Immature natural killer cell (primary cell): ENCODE results near the gene SLC8A3. TPM values are rescaled to one million over a fixed set of nuclear protein-coding genes. Genes with fewer than 3 reads are reported as not detected.

Source experiments
- DNase-seq, 3 donors: peaks; one replicate each; pipeline ENCODE4 v3.0.0; 2022; ENCODE audit warnings: mixed read lengths in 1 of 3
- H3K27ac Mint-ChIP-seq, 6 donors: one replicate each; pipeline ENCODE4 v1.8.0; 2020; ENCODE audit warnings: mixed read lengths in 6 of 6, mild to moderate bottlenecking in 5 of 6, inconsistent platforms in 4 of 6, moderate library complexity in 3 of 6
- H3K27me3 Mint-ChIP-seq, 3 donors: one replicate each; pipeline ENCODE4 v1.8.0; 2020 to 2021; ENCODE audit warnings: low read depth in 3 of 3, mild to moderate bottlenecking in 3 of 3, mixed read lengths in 3 of 3, moderate library complexity in 3 of 3, inconsistent platforms in 1 of 3
- H3K36me3 Mint-ChIP-seq, 3 donors: one replicate each; pipeline ENCODE4 v1.8.0; 2020; ENCODE audit warnings: mixed read lengths in 3 of 3, inconsistent platforms in 2 of 3, mild to moderate bottlenecking in 2 of 3
- H3K4me1 Mint-ChIP-seq, 2 donors: one replicate each; pipeline ENCODE4 v1.8.0; 2020; ENCODE audit warnings: inconsistent platforms in 2 of 2, mild to moderate bottlenecking in 2 of 2, mixed read lengths in 2 of 2, moderate library complexity in 1 of 2
- H3K4me3 Mint-ChIP-seq, 5 donors: one replicate each; pipeline ENCODE4 v1.8.0; 2020; ENCODE audit warnings: mild to moderate bottlenecking in 5 of 5, mixed read lengths in 5 of 5, inconsistent platforms in 3 of 5, moderate library complexity in 3 of 5
- H3K9me3 Mint-ChIP-seq, 6 donors: one replicate each; pipeline ENCODE4 v1.8.0; 2020; ENCODE audit warnings: mild to moderate bottlenecking in 6 of 6, mixed read lengths in 6 of 6, inconsistent platforms in 4 of 6, moderate library complexity in 3 of 6
- polyA plus RNA-seq, 3 donors: library from polyadenylated mRNA; unstranded; fragments of 300-500 nt; fragmentation: Illumina TruSeq; gene quantifications; one replicate each; pipeline ENCODE4 v1.2.3, GENCODE V29; 2021

Gene SLC8A3
- polyA plus RNA-seq, 3 donors from 2014 or later, result 0.21 TPM; not detected in 2

GRCh38 chr14:70057519-70058136 is 131.1 kb downstream of the SLC8A3 start:
- no peak for DNase-seq
- peaks cover 0 to 1% (median 0%) of the 10 kb centered on the region in 6 donors for H3K9me3 Mint-ChIP-seq
- no peaks in the 10 kb centered on the region for H3K36me3 Mint-ChIP-seq
- H3K27ac Mint-ChIP-seq, result peak overlapping the region in 1 of 6 donors; percentile 9
- no peak overlapping the region for H3K4me3 Mint-ChIP-seq
- peaks cover 2 to 3% of the 10 kb centered on the region in 2 donors for H3K4me1 Mint-ChIP-seq
- peaks cover 5 to 9% (median 6%) of the 10 kb centered on the region in 3 donors for H3K27me3 Mint-ChIP-seq

DNA sequence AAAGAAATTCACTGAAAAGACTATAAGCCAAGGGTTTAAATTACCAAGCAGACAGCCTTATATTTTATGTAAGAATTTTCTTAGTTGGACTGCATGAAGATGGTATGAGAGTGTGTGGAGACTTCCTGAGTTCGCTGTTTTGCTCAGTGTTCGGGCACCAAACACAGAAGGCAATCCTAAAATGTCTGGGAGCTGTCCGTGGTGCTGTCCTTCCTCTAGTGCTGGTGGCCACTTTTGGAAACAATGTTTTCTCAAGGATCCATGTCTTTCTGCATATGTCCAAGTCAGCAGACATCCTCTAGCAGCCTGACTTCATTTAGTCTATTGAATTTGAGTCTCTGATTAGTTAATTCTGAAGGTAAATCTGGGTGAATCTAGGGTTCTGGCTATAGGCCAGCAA is 135.8 kb downstream of the SLC8A3 start:
- H3K27ac Mint-ChIP-seq, result no peak overlapping the region
- no peak overlapping the region for H3K4me3 Mint-ChIP-seq
- H3K4me1 Mint-ChIP-seq, result peaks cover 8 to 12% of the 10 kb centered on the region in 2 donors
- peaks cover 0 to 1% (median 0%) of the 10 kb centered on the region in 6 donors for H3K9me3 Mint-ChIP-seq
- no peak for DNase-seq
- H3K27me3 Mint-ChIP-seq, result peaks cover 6 to 11% (median 7%) of the 10 kb centered on the region in 3 donors
- H3K36me3 Mint-ChIP-seq, result no peaks in the 10 kb centered on the region

DNA sequence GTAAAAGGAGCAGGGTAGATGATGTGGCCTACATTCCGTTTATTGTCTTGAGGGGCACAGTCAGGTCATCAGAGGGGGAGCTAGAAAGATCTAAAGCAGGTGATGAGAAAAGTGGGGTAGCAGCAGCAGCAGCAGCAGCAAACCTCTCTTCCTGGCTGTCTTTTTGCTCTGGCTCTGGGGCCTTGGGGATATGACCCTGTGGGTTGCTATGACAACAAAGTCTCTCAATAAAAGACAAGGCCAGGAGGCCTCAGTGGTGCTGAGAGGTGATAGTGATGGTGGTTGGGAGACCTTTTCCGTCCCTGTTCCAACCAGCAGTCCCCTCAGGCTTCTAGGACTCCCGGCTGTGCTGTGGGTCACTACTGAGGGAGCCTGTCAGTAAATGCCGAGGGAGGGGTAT is 138.6 kb downstream of the SLC8A3 start:
- Mint-ChIP-seq H3K4me3 (no peak overlapping the region), H3K36me3 (no peaks in the 10 kb centered on the region)

GRCh38 chr14:70049605-70050004 is 139.1 kb downstream of the SLC8A3 start:
- Mint-ChIP-seq H3K27me3 (peaks cover 6 to 11% (median 7%) of the 10 kb centered on the region in 3 donors), H3K27ac (no peak overlapping the region)

More for the DNA sequence above, 138.6 kb downstream of the SLC8A3 start:
- H3K27me3 Mint-ChIP-seq, result peaks cover 5 to 11% (median 6%) of the 10 kb centered on the region in 3 donors
- H3K27ac Mint-ChIP-seq, result no peak overlapping the region
- no peaks in the 10 kb centered on the region for H3K9me3 Mint-ChIP-seq
- peaks cover 8 to 12% of the 10 kb centered on the region in 2 donors for H3K4me1 Mint-ChIP-seq
- DNase-seq, result no peak

GRCh38 chr14:70048313-70048654 is 140.5 kb downstream of the SLC8A3 start:
- Mint-ChIP-seq H3K4me1 (peaks cover 8 to 12% of the 10 kb centered on the region in 2 donors), H3K4me3 (no peak overlapping the region), H3K27ac (no peak overlapping the region), H3K27me3 (peaks cover 5 to 9% (median 7%) of the 10 kb centered on the region in 3 donors), H3K36me3 (no peaks in the 10 kb centered on the region), H3K9me3 (no peaks in the 10 kb centered on the region)
- no peak for DNase-seq

More at GRCh38 chr14:70049605-70050004, 139.1 kb downstream of the SLC8A3 start:
- Mint-ChIP-seq H3K36me3 (no peaks in the 10 kb centered on the region), H3K4me1 (peaks cover 8 to 12% of the 10 kb centered on the region in 2 donors), H3K9me3 (no peaks in the 10 kb centered on the region), H3K4me3 (no peak overlapping the region)
- DNase-seq, result no peak

DNA sequence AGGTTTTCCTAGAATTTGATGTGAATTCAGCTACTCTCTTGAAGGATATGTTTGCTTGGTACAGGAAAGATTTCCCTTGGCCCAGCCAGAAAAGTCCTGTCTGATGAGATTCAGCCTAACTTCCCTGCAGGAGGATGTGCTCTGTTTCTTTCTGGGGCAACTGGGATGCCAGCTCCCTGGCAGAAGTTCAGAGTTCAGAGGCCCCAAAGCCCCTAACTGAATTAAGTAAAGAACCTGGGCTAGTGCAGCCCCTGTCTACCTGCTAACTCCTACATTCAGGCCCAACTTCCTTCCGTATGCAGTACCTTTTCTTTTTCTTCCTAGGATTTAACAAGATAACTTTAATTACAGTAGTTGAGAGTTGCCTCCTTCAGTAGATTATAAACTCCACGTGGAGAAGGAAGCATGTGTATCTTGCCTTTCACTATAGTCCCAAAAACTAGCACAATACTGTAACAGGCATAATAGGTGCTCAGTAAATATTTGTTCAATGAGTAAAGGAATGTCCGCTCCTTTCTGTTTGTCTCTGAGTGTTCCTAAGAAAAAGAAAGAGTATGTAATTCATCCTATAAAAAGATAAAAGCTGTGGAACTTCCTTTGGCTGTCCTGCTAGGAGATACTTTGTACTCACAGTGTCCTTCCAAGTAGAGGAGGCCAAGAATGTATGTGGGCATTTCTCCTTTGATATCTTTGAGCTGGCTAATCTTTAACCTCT is 141.0 kb downstream of the SLC8A3 start:
- no peak for DNase-seq
- Mint-ChIP-seq H3K4me1 (peaks cover 8 to 10% of the 10 kb centered on the region in 2 donors), H3K36me3 (no peaks in the 10 kb centered on the region), H3K27me3 (peaks cover 5 to 9% (median 6%) of the 10 kb centered on the region in 3 donors), H3K9me3 (no peaks in the 10 kb centered on the region), H3K4me3 (no peak overlapping the region), H3K27ac (no peak overlapping the region)

DNA sequence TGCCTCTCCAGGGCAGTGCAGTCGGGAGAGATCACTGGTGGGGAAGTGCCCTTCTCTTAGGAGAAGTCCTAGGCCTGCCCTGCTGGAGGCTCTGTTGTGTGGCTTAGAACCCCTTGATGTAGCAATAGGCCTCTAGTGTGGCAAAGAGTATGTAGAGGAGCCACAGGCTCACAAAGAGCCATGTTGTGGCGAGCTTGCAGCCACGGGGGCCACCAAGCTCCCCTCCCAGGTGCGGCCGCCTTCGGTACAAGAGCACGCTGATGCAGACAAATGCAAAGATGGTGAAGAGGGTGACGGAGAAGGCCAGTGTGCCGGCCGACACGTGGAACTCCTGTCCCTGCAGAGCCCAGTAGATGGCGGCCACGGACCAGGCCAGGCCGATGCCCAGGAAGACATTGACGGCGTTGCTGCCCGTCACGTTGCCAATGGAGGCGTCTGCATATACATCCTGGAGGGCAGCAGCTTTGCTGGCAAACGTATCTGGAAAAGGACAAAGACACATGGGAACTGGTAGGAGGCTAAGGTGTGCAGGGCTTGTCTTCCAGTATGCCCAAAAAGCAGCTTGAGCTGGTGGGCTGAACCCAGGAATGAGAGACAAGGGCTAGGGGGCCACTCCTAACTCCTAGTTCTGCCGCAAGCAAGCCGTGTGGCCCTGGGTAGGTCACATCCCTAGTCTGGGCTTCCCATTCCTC is 142.8 kb downstream of the SLC8A3 start:
- H3K27ac Mint-ChIP-seq, result no peak overlapping the region
- no peak overlapping the region for H3K4me3 Mint-ChIP-seq
- no peaks in the 10 kb centered on the region for H3K9me3 Mint-ChIP-seq
- H3K4me1 Mint-ChIP-seq, result no peaks in the 10 kb centered on the region
- no peak for DNase-seq
- H3K36me3 Mint-ChIP-seq, result no peaks in the 10 kb centered on the region
- H3K27me3 Mint-ChIP-seq, result peaks cover 5 to 9% (median 6%) of the 10 kb centered on the region in 3 donors

GRCh38 chr14:70045310-70045709 is 143.4 kb downstream of the SLC8A3 start:
- Mint-ChIP-seq H3K4me3 (no peak overlapping the region), H3K4me1 (no peaks in the 10 kb centered on the region), H3K27ac (no peak overlapping the region), H3K9me3 (no peaks in the 10 kb centered on the region), H3K27me3 (peaks cover 5 to 9% (median 6%) of the 10 kb centered on the region in 3 donors), H3K36me3 (no peaks in the 10 kb centered on the region)
- no peak for DNase-seq

- H3K36me3 Mint-ChIP-seq, result no peaks in the 10 kb centered on the region
- no peaks in the 10 kb centered on the region for H3K9me3 Mint-ChIP-seq
- no peak overlapping the region for H3K4me3 Mint-ChIP-seq
- no peaks in the 10 kb centered on the region for H3K4me1 Mint-ChIP-seq
- no peak for DNase-seq
- peaks cover 3 to 5% (median 4%) of the 10 kb centered on the region in 3 donors for H3K27me3 Mint-ChIP-seq
- no peak overlapping the region for H3K27ac Mint-ChIP-seq
These were observed 145.8 kb downstream of the SLC8A3 start for GRCh38 chr14:70043001-70043400.

- H3K36me3 Mint-ChIP-seq, result no peaks in the 10 kb centered on the region
- H3K4me3 Mint-ChIP-seq, result no peak overlapping the region
- peaks cover 0 to 4% (median 3%) of the 10 kb centered on the region in 3 donors for H3K27me3 Mint-ChIP-seq
- no peaks in the 10 kb centered on the region for H3K4me1 Mint-ChIP-seq
- H3K27ac Mint-ChIP-seq, result no peak overlapping the region
- DNase-seq, result no peak
- no peaks in the 10 kb centered on the region for H3K9me3 Mint-ChIP-seq
These were observed 152.1 kb downstream of the SLC8A3 start for GRCh38 chr14:70036665-70037064.

- peaks cover 0 to 4% (median 3%) of the 10 kb centered on the region in 3 donors for H3K27me3 Mint-ChIP-seq
- H3K4me1 Mint-ChIP-seq, result no peaks in the 10 kb centered on the region
- H3K9me3 Mint-ChIP-seq, result no peaks in the 10 kb centered on the region
- no peak for DNase-seq
- no peak overlapping the region for H3K4me3 Mint-ChIP-seq
- H3K27ac Mint-ChIP-seq, result no peak overlapping the region
- no peaks in the 10 kb centered on the region for H3K36me3 Mint-ChIP-seq
These were observed 154.5 kb downstream of the SLC8A3 start for GRCh38 chr14:70034257-70034656.

- no peaks in the 10 kb centered on the region for H3K36me3 Mint-ChIP-seq
- H3K4me1 Mint-ChIP-seq, result no peaks in the 10 kb centered on the region
- peaks cover 0 to 4% (median 3%) of the 10 kb centered on the region in 3 donors for H3K27me3 Mint-ChIP-seq
- H3K27ac Mint-ChIP-seq, result no peak overlapping the region
- H3K9me3 Mint-ChIP-seq, result no peaks in the 10 kb centered on the region
- no peak overlapping the region for H3K4me3 Mint-ChIP-seq
- DNase-seq, result no peak
These were observed 155.2 kb downstream of the SLC8A3 start for GRCh38 chr14:70033561-70033960.

- H3K4me3 Mint-ChIP-seq, result no peak overlapping the region
- H3K27me3 Mint-ChIP-seq, result peaks cover 0 to 4% (median 3%) of the 10 kb centered on the region in 3 donors
- no peaks in the 10 kb centered on the region for H3K4me1 Mint-ChIP-seq
- no peaks in the 10 kb centered on the region for H3K36me3 Mint-ChIP-seq
- no peaks in the 10 kb centered on the region for H3K9me3 Mint-ChIP-seq
- DNase-seq, result no peak
- H3K27ac Mint-ChIP-seq, result no peak overlapping the region
These were observed 155.6 kb downstream of the SLC8A3 start for GRCh38 chr14:70033116-70033515.

DNA sequence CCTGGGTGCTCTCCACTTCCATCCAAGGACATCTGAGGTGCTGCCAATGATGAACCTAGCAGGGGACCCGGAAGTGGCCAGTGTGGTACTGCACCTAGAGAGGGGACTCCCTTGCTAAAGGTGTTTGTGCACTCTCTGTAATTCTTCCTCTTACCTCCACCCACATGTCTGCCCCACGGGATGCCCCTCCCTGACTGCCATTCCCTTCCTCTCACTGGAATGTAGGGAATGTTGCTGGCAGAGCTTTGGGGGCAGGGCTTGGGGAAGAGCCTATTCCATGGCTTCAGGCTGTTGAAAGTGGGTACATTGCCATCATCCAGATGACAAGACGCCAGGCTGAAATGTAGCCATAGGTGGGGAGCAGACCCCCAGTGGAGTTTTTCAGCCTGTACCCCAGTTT is 156.3 kb downstream of the SLC8A3 start:
- H3K4me1 Mint-ChIP-seq, result no peaks in the 10 kb centered on the region
- H3K27ac Mint-ChIP-seq, result no peak overlapping the region
- peaks cover 0 to 3% (median 0%) of the 10 kb centered on the region in 3 donors for H3K27me3 Mint-ChIP-seq
- H3K4me3 Mint-ChIP-seq, result no peak overlapping the region
- no peaks in the 10 kb centered on the region for H3K36me3 Mint-ChIP-seq
- no peak for DNase-seq
- no peaks in the 10 kb centered on the region for H3K9me3 Mint-ChIP-seq
